Nephron (organoid): Measurements from ENCODE around the gene ZBTB12.

ENCODE experiments used
- H3K27ac Mint-ChIP-seq, 3 experiments: 2 replicates each; pipeline ENCODE4 v1.8.0; 2020; ENCODE audit warnings: mixed read lengths in 3 of 3, mild to moderate bottlenecking in 2 of 3, moderate library complexity in 1 of 3
- H3K27me3 Mint-ChIP-seq: 2 replicates; pipeline ENCODE4 v1.8.0; 2021; ENCODE audit warnings: low read depth, mild to moderate bottlenecking, moderate library complexity, mixed read lengths
- H3K36me3 Mint-ChIP-seq: 2 replicates; pipeline ENCODE4 v1.8.0; 2020; ENCODE audit warnings: low read depth, mixed read lengths
- H3K4me1 Mint-ChIP-seq: 2 replicates; pipeline ENCODE4 v1.8.0; 2020; ENCODE audit warnings: mixed read lengths
- H3K4me3 Mint-ChIP-seq, 3 experiments: 2 replicates each; pipeline ENCODE4 v1.8.0; 2020; ENCODE audit warnings: mild to moderate bottlenecking in 3 of 3, mixed read lengths in 3 of 3, moderate library complexity in 2 of 3
- H3K9me3 Mint-ChIP-seq: 2 replicates; pipeline ENCODE4 v1.8.0; 2020; ENCODE audit warnings: mixed read lengths
- CTCF ChIP-seq, 3 experiments: fragments of 200-600 bp; sonication (generic); IDR thresholded peaks; one replicate each; pipeline ENCODE4 v1.5.0; 2021; ENCODE audit warnings: antibody characterized with exemption in 3 of 3; ENCODE audit not compliant: unreplicated experiment in 3 of 3

Gene ZBTB12

GRCh38 chr6:31947070-31947675, 45.3 kb upstream of the ZBTB12 start:
- TF ChIP-seq CTCF (IDR thresholded peaks at IDR 0.05; ENCODE audit: unreplicated experiment in 3 of 3), result no peak
- no peak overlapping the region for H3K27ac Mint-ChIP-seq
- H3K36me3 Mint-ChIP-seq, result peaks cover 6% of the 10 kb centered on the region
- H3K9me3 Mint-ChIP-seq, result no peaks in the 10 kb centered on the region
- peaks cover 6% of the 10 kb centered on the region for H3K4me1 Mint-ChIP-seq
- H3K27me3 Mint-ChIP-seq, result peaks cover 9% of the 10 kb centered on the region
- H3K4me3 Mint-ChIP-seq, result no peak overlapping the region

DNA sequence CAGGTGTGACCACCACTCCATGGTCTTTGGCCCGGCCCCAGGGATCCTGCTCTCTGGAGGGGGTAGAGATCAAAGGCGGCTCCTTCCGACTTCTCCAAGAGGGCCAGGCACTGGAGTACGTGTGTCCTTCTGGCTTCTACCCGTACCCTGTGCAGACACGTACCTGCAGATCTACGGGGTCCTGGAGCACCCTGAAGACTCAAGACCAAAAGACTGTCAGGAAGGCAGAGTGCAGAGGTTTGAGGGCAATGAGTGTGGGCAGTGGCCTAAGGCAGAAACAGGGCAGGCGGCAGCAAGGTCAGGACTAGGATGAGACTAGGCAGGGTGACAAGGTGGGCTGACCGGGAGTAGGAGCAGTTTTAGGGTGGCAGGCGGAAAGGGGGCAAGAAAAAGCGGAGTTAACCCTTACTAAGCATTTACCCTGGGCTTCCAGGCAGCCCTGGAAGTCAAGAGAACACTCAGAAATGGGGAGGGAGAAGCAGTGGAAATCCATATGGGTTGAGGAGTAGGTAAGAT, 44.5 kb upstream of the ZBTB12 start:
- H3K27me3 Mint-ChIP-seq, result peaks cover 9% of the 10 kb centered on the region
- H3K36me3 Mint-ChIP-seq, result peaks cover 6% of the 10 kb centered on the region
- no peak overlapping the region for H3K4me3 Mint-ChIP-seq
- H3K4me1 Mint-ChIP-seq, result peaks cover 6% of the 10 kb centered on the region
- no peaks in the 10 kb centered on the region for H3K9me3 Mint-ChIP-seq
- H3K27ac Mint-ChIP-seq, result no peak overlapping the region
- TF ChIP-seq CTCF (IDR thresholded peaks at IDR 0.05; ENCODE audit: unreplicated experiment in 3 of 3), result no peak

GRCh38 chr6:31945507-31946369, 43.9 kb upstream of the ZBTB12 start, which contains the start of gene CFB:
CFB (plus strand) TSS chr6:31946095; CDS start chr6:31946222, 127 bp downstream.
- peak within 1 kb of the TSS in 2 of 3 experiments; percentile 14 to 44 for H3K27ac Mint-ChIP-seq
- H3K4me3 Mint-ChIP-seq, result no peak within 1 kb of the TSS
- H3K36me3 Mint-ChIP-seq, result peaks cover under 1% of the 10 kb centered on the region
- peaks cover 10% of the 10 kb centered on the region for H3K27me3 Mint-ChIP-seq
- no peaks in the 10 kb centered on the region for H3K9me3 Mint-ChIP-seq
- peaks cover 7% of the 10 kb centered on the region for H3K4me1 Mint-ChIP-seq
- TF ChIP-seq CTCF (IDR thresholded peaks at IDR 0.05; ENCODE audit: unreplicated experiment in 3 of 3), result no peak

DNA sequence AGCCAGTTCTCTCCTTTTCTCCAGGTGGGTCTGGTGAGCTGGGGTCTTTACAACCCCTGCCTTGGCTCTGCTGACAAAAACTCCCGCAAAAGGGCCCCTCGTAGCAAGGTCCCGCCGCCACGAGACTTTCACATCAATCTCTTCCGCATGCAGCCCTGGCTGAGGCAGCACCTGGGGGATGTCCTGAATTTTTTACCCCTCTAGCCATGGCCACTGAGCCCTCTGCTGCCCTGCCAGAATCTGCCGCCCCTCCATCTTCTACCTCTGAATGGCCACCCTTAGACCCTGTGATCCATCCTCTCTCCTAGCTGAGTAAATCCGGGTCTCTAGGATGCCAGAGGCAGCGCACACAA, 43.2 kb upstream of the ZBTB12 start:
- H3K4me1 Mint-ChIP-seq, result peaks cover 13% of the 10 kb centered on the region
- H3K36me3 Mint-ChIP-seq, result no peaks in the 10 kb centered on the region
- no peak overlapping the region for H3K4me3 Mint-ChIP-seq
- no peak for TF ChIP-seq CTCF (IDR thresholded peaks at IDR 0.05; ENCODE audit: unreplicated experiment in 3 of 3)
- H3K27ac Mint-ChIP-seq, result peak overlapping the region in 2 of 3 experiments; percentile 14 to 44
- peaks cover 14% of the 10 kb centered on the region for H3K27me3 Mint-ChIP-seq
- H3K9me3 Mint-ChIP-seq, result no peaks in the 10 kb centered on the region

GRCh38 chr6:31943742-31944141, 41.9 kb upstream of the ZBTB12 start:
- Mint-ChIP-seq H3K27me3 (peaks cover 14% of the 10 kb centered on the region), H3K9me3 (no peaks in the 10 kb centered on the region), H3K27ac (no peak overlapping the region), H3K4me3 (no peak overlapping the region), H3K4me1 (peaks cover 13% of the 10 kb centered on the region), H3K36me3 (no peaks in the 10 kb centered on the region)
- no peak for TF ChIP-seq CTCF (IDR thresholded peaks at IDR 0.05; ENCODE audit: unreplicated experiment in 3 of 3)
